ENCODE measurements around the gene TMC7.
"Not testable (repeated sequence)": the region's sequence is repeated elsewhere in the genome, so short reads cannot be mapped to it uniquely, and the experiment has no call there.

The TMC7 gene

DNA sequence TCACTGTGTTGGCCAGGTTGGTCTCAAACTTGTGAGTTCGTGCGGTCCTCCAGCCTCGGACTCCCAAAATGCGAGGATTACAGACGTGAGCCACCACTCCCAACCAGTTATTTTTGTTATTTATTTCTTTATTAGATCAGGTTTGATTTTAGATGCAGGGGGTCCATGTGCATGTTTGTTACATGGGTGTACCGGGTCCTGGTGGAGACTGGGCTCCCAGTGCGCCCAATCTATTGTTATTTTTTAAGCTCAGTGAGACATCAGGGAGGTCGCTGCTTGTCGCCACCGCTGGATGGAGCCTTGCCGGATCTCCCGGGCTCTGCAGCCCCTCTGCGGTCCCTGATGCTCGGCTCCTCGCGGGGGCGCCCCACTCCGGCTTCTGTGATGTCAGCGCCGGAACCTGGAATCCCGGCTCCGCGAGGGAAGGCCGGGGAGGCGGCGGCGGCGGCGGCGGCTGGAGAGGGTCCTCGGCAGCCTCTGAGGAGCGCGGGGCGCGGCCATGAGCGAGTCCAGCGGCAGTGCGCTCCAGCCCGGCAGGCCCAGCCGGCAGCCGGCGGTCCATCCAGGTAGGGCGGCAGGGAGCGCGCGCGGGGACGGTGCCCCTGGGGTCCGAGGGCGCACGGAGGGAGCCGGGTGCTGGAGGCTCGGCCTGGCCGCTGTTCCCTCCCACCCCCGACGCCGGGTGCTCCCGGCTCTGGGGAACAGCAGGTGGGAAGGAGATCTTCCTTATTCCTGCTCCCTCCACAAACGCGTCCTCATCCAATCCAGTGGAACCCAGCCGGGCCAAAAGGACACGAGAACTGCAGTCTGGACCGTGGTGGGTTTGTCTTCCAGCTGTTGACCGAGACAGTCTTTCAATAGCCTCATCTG is at the start of gene TMC7:
TSS of gene TMC7 (plus strand) at position 370 of the 870 bp plus-strand sequence. CDS start at position 500, 130 bp downstream.
- no peak for DNase-seq

DNA sequence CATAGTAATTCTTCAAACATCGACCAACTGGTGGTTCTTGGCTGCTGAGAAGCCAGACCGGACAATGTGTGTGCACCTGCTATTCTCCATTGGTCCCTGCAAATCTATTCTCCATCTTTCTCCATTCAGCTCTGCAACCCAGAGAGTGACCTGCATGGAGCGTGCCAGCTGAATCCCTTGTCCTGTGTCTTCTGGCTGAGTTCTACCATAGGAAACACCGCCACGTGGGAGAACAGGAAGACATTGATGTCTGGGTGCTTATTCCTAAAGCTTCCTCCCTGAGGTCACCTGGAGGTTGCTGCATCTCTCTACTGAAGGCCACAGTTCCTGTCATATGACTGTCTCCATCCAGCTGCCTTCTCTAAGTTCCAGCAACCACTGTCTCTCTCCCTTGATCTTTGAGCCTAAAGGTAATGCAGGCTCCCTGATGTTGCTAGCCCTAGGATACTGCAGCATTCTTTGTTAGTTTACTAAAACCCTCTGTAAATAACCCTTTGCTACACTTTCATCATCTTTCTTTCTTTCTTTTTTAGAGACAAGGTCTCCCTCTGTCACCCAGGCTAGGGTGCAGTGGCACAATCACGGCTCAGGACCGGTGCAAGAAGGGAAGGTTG is 46.9 kb upstream of the TMC7 start:
- peak; percentile 38 for DNase-seq

DNA sequence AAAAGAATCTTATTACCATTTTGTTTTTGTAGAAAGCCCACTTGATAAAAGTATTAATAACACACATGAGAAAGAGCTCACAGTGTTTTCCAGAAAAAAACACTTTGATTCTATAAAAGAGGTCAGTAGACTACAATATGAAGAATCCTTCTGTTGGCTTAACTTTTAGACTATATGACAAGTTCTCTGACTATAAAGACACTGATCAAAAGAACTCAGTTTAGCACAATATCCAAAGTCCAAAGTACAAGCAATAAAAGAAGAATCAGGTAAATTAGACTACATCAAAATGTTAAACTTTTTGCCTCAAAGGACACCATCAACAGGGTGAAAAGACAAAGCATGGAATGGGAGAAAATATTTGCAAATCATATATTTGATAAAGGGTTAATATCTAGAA is 46.3 kb upstream of the TMC7 start:
- no peak for DNase-seq

DNA sequence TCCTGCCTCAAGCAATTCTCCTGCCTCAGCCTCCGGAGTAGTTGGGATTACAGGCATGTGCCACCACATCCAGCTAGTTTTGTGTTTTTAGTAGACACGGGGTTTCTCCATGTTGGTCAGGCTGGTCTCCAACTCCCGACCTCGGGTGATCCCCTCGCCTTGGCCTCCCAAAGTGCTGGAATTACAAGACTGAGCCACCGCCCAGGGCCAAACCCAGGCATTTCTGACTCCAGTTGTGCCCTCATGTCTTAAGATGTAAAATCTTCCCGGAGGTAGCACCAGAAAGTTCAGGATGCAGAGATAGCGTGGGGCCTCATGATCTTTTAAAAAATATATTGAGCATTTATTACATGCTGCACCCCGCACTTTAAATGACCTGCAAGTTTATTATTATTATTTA is 44.7 kb upstream of the TMC7 start:
- DNase-seq, result no peak

DNA sequence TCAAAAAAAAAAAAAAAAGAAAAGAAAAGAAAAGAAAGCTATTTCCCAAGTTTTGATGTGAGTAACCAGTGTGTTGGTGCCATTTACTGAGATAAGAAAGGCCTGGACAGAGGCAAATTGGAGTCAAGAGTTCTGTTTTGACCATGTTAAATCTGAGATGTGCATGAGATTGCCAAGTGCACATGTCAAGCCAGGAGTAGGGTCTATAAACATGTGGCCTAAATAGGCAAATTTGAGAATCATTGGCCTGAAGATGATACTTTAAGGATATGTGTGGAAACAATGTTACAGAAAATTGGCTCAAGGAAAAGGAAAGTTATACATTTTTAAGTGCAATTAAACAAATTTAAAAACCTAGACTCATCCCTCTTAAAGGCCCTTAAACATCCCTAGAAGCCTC is 42.3 kb upstream of the TMC7 start:
- DNase-seq, result no peak

DNA sequence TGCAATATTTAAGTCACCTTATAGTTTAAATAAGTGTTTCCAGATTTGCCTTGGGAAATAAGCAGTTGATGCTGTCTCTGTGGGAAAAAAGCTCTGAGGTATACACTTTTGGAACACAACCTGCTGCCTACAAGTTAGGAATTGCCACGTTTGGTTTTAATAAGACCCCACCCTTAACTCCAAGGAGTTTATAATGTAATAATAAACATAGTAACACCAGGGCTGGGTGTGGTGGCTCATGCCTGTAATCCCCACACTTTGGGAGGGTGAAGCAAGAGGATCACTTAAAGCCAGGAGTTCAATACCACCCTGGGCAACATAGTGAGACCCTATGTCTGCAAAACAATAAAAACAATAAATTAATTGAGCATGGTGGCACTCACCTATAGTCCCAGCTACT is 41.7 kb upstream of the TMC7 start:
- DNase-seq, result no peak

DNA sequence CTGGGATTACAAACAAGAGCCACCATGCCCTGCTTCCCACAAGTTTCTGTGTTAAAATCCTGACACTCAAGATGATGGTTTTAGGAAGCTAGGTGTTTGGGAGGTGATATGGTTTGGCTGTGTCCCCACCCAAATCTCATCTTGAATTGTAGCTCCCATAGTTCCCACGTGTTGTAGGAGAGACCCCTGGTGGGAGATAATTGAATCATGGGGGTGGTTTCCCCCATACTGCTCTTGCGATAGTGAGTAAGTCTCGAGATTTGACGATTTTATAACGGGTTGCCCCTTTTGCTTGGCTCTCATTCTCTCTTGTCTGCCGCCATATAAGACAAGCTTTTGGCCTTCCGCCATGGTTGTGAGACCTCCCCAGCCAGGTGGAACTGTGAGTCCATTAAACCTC is 40.3 kb upstream of the TMC7 start:
- no peak for DNase-seq

DNA sequence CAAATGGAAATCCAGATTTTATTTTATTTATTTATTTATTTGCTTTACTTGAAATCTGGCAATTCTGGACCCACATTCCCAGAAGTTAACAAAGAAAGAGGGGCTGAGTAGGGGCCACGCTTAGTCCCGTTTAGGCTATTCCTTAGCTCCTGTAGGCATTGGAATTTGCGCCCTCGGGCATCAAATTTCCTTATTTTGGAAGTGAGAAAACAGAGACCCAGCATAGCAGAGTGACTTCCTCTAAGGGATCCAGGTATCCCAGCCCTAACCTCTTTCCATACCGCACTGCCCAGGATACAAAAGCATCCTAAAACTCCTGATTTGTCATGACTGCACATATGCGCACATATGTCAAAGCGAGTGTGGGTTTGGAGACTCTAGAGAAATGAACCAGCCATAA is 38.5 kb upstream of the TMC7 start:
- DNase-seq, result no peak

DNA sequence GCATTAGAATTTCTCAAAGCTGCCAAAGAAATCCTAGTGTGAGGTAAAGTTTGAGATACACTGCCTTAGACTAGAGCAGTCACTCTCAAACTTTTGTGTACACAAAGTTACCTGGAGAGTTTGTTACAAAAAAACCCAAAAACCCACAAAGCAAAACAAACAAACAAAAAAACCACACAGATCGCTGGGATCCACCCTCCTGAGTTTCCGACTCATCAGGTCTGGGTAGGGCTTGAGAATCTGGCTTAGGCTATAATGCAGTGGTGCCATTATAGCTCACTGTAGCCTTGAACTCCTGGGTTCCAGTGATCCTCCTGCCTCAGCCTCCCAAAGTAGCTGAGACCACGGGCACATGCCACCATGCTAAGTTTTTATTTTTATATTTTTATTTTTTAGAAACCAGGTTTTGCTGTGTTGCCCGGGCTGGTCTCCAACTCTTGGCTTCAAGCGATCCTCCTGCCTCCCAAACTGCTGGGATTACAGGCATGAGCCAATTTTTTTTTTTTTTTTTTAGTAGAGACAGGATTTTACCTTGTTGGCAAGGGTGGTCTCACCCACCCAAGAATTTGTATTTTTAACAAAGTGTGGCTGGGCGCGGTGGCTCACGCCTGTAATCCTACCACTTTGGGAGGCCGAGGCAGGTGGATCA is 35.2 kb upstream of the TMC7 start:
- DNase-seq, result no peak

DNA sequence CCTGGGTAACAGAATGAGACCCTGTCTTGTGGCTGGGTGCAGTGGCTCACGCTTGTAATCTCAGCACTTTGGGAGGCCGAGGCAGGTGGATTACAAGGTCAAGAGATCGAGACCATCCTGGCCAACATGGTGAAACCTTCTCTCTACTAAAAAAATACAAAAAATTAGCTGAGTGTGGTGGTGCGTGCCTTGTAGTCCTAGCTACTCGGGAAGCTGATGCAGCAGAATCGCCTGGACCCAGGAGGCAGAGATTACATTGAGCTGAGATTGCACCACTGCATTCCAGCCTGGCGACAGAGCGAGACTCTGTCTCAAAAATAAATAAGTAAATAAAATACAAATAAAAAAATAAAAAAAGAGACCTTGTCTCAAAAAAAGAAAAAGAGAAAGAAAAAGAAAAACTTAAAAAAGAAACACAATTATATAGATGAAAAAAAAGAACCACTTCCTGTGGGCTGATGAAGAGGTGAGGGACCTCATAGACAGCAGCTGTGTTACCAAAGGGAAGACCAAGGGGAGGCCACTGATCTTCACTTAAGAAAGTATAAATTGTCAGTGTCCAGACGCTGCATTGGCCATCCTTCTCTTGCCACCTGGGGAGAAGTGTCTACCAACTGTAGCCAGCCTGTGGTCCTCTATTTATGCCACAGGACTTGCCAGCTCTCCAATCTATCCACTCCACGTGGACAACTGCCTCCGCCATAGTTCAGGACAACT is 33.1 kb upstream of the TMC7 start:
- DNase-seq, result no peak

DNA sequence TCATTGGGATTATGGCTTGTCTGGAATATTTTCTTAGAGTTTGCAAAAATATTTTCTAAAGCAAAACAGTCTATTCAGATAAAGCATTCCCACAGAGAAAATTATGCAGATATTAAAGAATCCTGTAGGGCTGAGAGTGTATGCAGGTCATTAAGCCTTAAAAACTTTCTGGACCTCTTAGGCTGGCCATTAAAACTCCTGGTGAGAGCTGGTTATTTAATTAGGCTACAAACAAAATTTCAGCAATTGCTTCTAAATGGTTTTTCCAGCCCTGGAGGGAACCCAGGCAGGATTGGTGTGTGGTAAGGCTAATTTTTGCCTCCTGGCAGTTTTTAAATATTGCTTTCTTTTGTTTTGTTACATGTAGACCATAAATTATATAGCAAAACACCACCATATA is 30.2 kb upstream of the TMC7 start:
- DNase-seq, result no peak

DNA sequence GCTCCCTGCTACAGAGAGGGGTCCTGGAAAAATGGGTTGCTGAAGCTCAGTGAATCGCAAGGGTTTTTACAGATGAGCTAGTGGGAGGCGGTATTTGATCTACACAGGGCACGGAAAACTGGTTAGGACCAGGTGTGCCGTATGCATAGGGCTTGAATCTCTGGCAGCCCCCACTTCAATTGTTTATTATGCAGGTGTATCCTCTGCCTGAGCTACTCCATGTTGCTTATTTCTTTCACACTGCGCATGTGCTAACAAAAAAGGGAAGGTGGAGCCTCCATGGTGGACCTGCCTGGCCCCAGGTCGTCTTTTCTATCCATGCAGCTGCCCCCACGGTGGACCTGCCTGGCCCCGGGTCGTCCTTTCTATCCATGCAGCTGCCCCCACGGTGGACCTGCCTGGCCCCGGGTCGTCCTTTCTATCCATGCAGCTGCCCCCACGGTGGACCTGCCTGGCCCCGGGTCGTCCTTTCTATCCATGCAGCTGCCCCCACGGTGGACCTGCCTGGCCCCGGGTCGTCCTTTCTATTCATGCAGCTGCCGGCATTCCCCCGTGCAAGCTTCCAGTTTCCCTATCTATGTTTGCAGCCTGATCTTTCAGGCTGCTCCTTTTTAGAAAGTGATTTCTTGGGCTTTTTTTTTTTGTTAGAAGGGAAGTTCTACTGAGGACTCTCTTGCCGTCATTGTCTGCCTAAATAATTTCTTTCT is 27.7 kb upstream of the TMC7 start:
- DNase-seq, result peak; percentile 67

DNA sequence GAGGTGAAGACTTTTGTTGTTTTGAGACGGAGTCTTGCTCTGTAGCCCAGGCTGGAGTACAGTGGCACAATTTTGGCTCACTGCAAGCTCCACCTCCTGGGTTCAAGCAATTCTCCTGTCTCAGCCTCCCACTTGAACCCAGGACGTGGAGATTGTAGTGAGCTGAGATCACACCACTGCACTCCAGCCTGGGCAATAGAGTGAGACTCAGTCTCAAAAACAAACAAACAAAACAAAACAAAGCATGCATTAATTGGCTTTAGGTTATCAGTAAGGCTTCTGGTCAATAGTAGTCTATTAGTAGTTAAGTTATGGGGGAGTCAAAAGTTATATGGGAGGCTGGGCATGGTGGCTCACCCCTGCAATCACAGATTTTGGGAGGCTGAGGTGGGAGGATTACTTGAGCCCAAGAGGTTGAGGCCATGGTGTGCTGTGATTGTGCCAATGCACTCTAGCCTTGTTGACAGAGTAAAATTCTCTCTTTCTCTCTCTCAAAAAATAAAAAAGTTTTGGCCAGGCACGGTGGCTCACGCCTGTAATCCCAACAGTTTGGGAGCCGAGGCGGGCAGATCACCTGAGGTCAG is 27.0 kb upstream of the TMC7 start:
- DNase-seq, result not testable (repeated sequence)

DNA sequence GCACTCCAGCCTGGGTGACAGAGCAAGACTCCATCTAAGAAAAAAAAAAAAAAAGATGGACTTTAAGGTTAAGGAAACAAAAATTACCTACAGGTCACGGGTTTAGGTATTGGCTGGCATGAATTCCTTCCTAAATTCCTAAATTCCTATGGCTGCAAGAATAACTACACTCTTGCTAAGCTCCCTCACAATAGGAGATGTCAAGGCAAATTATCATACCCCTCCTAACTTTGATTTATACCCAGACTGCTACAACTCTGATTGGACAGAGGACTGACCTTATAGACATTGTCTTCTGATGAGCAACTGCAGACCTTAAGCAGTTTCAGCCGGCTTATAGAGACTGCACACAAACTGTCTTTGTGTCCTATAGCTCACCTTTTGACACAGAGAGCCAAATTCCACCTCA is 25.1 kb upstream of the TMC7 start:
- DNase-seq, result no peak

DNA sequence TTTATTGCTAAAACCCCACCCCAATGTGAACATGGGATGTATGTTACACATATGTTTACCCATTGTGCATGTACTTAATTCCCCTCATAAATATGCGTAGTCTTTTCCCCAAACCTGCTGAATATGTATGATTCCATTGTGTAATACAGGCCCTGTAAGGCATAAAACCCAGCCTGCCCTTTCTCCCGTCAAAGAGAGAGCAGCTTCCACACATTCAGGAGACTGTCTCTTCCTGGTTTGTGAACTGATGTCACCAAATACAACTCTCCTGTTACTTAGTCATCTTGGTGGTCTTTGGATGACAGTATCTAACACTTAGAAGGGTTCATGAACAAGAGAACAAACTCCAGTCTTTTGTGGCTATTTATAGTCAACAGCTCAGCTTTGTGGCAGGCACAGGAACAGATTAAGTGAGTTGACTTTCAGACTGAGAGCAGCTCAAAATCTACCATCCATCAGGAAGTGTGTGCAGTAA is 24.7 kb upstream of the TMC7 start:
- no peak for DNase-seq

DNA sequence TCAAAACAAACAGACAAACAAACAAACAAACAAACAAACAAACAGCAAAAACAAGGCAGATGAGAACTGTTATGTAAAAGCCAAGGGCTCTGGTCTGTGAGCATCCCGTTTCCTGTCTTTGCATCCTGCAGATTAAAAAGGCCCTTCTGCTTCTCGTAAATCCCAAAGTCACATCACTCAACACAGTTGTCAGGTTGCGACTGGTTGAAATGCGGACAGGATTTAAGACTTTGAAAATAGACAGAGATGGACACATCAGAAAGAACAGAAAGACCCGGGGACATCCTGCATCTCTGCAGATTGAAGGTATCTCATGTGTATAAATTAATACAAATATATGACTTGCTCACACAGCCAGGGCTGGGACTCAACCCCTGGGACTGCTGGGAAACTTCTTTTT is 18.2 kb upstream of the TMC7 start:
- DNase-seq, result no peak

DNA sequence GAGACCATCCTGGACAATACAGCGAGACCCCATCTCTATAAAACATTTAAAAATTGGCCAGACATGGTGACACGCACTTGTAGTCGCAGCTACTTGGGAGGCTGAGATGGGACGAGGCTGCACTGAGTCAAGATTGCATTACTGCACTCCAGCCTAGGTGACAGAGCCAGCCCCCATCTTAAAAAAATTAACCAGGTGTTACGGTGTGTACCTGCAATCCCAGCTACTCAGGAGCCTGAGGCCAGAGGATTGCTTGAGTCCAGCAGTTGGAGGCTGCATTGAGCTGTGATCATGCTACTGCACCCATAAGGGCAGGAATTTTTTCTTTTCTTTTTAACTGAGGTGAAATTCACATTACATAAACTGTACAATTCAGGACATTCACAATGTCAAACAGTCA is 16.9 kb upstream of the TMC7 start:
- DNase-seq, result no peak

DNA sequence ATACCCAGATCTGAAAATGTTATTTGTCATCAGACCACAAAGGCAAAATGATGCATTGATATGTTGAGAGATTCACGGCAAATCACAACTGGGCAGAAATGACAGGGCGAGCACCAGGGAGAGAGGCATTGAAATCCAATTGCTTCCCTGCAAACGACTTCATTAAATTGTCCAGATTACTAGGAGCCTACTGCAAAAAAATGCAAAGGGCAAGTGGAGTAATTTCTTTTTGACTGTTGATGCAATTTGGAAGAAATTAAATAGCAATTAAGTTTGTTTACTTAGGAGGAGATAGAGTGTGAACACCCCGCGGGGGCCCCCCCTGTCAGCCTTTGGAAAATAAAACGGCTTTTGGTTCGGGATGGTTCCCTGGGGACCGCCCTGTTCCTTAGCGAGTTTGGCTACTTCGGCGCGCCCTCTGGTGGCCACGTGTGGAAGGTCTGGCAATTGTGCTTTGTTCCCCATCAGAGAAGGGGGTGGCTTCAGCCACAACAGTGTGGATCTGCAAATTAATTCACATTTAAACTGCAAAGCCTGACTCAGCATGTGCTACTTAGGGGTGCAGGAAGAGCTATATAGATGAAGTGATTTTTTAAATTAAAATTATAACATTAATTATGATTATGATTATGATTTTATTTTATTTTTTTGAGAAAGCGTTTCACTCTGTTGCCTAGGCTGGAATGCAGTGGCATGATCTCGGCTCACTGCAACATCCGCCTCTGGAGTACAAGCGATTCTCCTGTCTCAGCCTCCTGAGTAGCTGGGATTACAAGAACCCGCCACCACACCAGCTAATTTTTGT is 14.5 kb upstream of the TMC7 start:
- peak; percentile 93 for DNase-seq

DNA sequence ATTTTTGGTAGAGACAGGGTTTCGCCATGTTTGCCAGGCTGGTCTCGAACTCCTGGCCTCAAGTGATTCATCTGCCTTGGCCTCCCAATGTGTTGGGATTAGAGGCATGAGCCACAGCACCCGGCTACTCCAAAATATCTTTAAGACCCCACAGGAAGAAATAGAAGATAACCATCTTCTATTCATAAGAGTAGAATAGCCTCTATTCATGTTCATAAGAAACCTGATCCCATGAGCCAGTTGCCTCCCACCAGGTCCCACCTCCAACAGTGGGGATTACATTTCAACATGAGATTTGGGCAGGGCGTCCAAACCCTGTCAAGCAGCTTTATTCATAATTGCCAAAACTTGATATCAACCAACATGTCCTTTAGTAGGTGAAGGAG is 13.9 kb upstream of the TMC7 start:
- no peak for DNase-seq

DNA sequence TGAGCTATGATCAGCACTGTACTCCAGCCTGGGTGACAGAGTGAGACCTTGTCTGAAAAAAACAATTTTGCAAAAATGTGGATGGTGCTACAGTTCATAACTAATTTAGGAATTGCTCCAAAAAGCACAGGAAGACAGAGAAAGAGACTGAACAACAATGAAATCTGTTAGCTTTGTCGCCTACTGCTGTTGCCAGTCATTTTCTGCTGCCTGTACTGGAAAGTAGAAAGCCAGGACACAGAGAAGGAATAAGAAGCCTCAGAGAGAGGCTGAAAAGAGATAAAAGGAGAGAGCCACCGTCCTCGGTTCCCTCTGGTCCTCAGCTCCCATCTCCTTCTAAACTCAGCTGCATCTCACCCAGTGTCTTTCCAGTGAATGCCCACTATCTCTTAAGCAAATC is 8.6 kb upstream of the TMC7 start:
- DNase-seq, result no peak

DNA sequence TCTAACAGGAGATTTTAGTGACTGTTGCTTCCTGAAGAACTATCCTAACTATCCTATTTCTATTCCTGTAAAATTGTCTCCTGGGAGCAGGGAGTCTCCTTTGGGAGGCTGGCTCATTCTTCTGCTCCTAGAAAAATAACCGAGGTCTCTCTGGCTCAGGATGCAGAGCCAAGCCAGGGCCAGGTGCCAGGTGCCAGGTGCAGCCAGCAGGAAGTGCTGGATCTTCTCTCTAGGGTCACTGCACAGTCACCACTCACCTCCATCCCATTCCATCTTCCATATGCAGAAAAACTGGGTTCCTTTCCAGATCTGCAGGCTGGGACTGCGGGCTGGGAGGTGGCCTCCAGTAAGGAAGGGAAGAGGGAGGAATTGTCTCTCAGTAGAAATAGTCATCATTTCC is 3.8 kb upstream of the TMC7 start:
- no peak for DNase-seq

Measured in activated CD8-positive, alpha-beta memory T cell treated with anti-CD3 and anti-CD28 coated beads for 24 hours (primary cell).